Amniotic stem cell (primary cell): Measurements from ENCODE around the gene AGBL1.

Experiments used
- DNase-seq: peaks from one replicate; lab custom pipeline; 2025; lab: John Stamatoyannopoulos, UW

The AGBL1 gene

DNA sequence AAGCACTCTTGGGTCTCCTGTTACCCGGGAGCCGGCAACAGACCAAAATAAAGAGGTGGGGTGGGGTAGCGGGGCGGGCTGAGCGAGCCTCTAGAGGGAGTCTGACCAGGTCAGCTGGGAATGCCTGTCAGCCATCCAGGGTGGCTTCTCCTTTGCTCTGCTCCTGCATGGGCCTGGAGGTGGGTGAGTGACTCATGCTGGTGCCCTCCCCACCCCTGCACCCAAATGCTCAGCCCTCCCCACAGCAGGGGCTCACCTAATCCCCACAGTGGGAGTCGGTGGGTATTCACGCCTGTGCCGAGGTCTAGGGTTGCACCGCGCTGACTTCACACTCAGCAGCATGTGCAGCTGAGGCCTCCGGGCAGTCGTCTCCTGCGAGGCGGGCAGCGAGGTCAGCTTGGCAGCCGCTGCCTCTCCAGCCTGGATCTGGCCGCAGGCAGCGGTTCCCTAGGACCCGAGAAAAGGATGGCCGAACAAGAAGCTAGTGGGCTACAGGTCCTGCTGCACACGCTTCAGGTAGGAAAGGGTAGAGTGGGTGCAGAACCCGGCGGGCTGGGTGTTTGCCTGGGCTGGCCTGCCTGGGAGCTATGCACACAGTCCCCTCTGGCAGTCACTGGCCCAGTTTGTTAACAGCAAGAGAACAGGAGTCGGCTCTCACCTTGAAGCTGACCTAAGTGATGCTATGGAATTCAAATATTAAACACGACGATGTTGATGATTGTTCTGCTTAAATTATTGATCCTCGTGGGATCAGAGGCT, at the start of gene AGBL1:
Gene AGBL1 (plus strand): TSS at position 364 of the 759 bp plus-strand sequence.
- no peak for DNase-seq

DNA sequence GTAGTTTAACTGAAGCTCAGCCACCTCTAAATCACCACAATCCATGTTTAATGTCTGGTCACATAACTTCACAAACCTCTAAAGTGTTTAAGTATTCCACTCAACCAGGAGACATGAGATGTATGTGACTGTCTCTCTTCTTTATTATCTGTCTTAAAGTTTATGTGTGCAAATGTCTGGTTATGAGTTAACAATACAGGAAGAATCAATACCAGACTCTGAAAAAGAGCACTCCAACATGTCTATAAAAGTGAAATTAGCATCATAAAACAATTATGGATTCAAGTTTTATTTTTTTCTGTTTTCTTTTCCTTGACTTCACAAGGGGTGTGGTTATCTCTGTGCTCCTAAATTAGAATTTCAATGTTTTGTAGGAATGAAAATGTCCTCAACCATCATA, 44.8 kb upstream of the AGBL1 start:
- DNase-seq: no peak

DNA sequence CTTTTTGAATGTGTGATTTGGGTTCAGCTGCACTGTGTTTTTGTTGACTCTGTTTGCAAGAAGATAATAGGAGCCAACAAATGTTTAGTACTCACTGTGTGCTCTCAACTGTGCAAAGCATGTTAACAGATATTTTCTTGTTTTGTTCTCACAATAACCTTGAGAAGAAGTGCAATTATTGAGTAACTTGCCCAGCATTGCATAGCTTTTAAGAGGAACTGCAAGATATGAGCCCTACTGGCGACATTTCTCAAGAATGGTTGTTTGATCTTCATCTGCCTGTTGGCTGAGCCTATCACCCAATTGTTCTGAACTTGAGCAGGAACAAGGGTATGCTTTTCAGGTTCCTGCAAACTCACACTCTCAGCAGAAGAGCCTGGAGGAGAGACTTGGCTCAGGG, 43.4 kb upstream of the AGBL1 start:
- no peak for DNase-seq

DNA sequence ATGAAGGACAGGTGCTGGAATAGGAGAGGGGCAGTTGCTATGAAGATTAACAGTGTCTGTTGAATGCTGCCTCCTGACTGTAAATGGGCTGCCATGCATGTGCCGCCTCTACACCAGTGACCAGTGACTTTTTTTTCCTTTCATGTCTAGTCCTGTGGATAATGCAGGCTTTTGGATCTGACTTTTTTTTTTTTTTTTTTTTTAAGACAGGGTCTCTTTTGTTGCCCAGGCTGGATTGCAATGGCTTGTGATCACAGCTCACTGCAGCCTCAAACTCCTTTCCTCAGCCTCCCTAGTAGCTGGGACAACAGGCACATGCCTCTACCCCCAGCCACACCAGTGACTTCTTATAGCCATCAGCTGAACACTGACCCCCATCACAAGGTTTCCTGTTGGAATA, 41.2 kb upstream of the AGBL1 start:
- no peak for DNase-seq

- no peak for DNase-seq
Measured at GRCh38 chr15:86040356-86041033, 39.2 kb upstream of the AGBL1 start.

DNA sequence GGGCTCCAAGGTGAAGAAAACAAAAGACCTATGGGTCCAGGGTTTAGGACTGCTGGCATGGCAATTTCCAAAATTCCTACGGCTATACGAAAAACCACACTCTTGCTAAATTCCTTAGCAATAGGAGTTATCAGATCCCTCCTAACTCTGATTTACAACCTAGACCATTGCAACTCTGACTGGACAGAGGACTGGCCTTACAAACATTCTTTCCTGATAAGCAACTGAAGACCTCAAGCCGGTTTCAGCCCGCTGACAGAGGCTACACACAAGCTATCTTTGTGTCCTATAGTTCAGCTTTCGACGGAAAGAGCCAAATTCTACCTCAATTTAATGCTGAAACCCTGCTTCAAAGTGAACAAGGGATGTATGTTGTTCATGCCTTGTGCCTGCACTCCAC, 38.3 kb upstream of the AGBL1 start:
- no peak for DNase-seq

DNA sequence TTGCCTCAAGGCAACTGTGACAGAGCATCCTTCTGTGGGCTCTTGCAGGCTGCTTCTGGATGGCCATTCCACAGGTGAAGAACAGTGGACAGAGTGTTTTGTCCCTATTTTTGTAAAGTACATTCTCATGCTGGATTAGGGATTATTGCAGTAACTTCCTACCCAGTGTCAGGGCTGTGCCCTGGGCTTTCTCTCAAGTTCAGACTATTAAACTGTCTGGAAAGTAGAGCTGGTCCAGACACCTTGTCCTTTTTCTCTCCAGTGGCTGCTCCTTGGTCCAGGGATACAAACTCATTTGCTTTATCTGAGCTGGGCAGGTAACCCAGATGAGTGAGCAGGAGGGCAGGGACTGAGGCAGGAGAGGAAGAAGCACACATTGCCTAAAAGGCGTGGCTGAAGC, 37.4 kb upstream of the AGBL1 start:
- no peak for DNase-seq

DNA sequence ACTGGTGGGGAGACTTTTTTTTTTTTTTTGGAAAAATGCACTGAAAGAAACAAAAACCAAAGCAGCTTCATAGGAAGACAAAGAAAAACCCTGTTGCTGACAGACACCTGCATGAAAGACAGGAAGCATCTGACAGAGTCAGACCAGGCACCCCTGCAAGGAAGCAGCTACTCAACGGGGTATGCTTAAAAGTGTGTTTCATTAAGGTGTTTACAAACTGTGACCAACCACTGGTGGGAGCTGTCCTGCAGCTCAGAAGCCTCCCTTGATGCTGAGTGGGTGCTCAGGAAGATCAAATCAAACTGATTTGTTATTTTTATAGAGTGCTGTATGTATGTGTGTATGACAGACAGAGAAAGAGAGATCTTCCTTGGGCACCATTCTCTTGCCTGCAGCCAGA, 34.7 kb upstream of the AGBL1 start:
- no peak for DNase-seq

GRCh38 chr15:86054338-86054737, 25.3 kb upstream of the AGBL1 start:
- no peak for DNase-seq

- DNase-seq: no peak
Measured at GRCh38 chr15:86055688-86056087, 24.0 kb upstream of the AGBL1 start.

GRCh38 chr15:86059851-86060250, 19.8 kb upstream of the AGBL1 start:
- DNase-seq: no peak

DNA sequence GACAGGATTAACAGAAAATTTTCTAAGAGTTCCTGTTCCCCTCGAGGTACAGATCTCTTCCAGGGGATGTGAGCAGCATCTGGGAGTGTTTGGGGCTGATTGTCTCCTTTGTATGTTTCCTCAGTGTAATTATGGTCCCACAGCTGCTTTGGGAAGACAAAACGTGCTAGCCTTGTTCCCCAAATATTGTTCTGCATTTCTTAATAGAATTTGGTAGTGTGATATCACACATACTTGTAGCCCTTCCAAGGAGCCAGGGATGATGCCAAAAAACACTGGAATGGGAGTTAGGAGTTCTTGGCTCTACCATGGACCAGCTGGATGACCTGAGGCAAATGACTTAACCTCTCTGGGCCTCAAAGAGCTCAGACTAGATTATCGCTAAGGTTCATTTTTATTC, 19.0 kb upstream of the AGBL1 start:
- DNase-seq: no peak

- DNase-seq: no peak
Measured at GRCh38 chr15:86061581-86061980, 18.1 kb upstream of the AGBL1 start.

- no peak for DNase-seq
Measured at GRCh38 chr15:86062646-86063243, 16.9 kb upstream of the AGBL1 start.

- no peak for DNase-seq
Measured at GRCh38 chr15:86063356-86064095, 16.1 kb upstream of the AGBL1 start.

DNA sequence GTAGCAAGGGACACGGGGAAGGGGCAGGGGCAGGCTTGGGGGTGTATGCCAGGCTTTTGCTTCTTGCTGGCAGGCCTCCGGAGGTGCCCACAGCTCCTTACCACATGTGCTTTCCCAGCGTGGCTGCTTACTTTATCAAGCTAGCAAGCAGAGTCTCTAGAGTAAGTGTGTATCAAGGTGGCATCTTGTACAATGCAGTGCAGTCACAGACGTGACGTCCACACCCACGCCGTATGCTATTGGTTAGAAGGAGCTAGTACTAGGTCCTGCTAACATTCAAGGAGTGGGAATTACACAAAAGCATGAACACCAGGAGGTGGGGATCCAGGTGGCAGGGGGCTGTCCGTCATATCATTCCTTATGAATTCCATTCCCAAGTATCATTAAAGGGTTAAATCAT, 15.3 kb upstream of the AGBL1 start:
- no peak for DNase-seq

DNA sequence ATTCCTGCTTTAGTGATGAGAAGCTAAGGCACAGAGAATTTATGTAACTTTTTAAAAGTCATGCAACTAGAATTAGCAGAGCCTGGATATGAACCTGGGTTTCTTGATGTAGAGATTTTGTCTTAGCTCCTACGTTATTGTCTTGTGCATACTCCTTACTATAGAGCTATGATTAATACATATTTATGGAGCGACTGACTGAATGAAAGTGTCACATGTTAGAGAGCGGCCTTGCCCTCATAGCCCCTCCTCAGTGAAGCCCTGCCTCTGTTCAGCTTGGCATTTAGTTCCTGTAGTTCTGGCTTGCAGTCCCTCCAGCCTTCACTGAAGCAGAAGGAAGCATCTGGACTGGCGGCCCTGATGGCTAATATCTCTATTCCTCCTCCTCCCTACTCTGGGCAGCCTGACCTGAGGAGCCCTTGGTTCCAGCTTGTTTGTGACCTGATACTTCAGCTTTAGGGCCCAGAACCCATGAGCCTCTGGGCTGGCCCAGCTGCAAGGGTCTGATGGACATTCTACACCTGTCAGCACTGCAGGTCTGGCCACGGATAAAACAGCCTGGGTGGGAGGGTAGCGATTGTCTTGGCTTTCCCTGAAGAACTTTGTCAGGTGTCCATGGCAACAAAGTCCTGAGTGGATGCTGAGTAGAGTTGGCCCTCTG, 13.4 kb upstream of the AGBL1 start:
- no peak for DNase-seq

DNA sequence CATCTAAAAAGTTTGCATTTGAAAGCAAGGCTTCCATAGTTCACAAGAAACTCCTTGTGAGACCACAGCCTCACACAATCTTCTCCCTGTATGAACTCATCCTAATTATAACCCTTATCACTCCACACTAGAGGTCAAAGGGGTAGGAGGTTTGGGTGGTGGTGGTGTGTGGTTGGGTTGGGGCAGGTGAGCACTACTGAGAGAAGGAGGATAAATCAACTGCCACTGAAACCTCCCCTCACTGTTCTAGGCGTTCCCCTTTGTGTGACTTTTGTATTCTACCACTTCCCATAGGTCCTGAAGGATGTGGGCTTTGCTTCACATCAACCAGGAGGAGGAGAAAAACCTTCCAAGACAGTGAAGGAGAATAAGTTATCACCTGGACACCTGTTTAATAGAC, 6.4 kb upstream of the AGBL1 start:
- DNase-seq: no peak

GRCh38 chr15:86076468-86076867, 3.2 kb upstream of the AGBL1 start:
- DNase-seq: no peak

- DNase-seq: no peak
Measured at GRCh38 chr15:86077070-86077469, 2.6 kb upstream of the AGBL1 start.

- no peak for DNase-seq
Measured at GRCh38 chr15:86080302-86080701, 631 bp downstream of the AGBL1 start.
